ENCODE results near the gene CHP1.
A peak's percentile ranks its signal among the peaks of the same experiment; 100 is the strongest.
"Not testable (repeated sequence)": the region's sequence is repeated elsewhere in the genome, so short reads cannot be mapped to it uniquely, and the experiment has no call there.

CHP1 gene

DNA sequence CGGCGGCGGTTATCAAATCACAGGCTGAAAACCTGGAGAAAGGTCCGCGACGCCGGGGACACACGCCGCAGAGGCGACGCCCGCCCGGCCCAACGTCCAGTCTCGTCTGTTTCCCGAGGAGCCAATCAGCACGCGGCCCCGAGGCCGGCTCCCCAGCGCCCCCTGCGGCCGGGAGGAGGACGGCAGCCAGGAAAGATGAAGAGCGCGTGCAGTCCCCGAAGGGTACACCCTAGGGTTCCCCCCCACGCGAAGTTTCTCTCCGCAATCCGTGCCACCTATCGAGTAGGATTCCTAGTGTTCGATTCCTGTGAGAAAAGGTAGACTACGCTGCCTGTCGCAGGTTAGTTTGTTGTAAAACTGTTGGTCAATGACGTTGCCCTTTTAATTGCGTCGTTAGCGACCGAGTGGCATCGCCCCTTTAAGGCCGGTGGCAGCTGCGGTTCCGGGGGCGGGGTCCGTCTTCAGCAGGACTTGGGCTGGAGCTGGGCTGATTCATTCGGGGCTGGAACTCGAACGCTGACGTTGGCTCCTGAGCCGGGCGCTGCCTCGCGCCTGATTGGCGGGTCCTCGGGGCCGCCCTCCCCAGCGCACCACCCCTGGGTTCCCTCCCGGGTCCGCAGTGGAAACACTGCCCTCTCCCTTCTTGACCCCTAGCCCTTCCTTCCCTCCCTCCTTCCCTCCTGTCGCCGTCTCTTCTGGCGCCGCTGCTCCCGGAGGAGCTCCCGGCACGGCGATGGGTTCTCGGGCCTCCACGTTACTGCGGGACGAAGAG lies at the start of gene CHP1, which contains the start of gene EXD1:
TSS of gene CHP1 (plus strand) at position 619 of the 772 bp plus-strand sequence. CDS start at position 734, 115 bp downstream.
TSS of gene EXD1 (minus strand) at position 108 of the 772 bp plus-strand sequence. CDS start 4,182 bp downstream, outside the sequence.
- peak; percentile 79 to 99 (median 96) for DNase-seq

DNA sequence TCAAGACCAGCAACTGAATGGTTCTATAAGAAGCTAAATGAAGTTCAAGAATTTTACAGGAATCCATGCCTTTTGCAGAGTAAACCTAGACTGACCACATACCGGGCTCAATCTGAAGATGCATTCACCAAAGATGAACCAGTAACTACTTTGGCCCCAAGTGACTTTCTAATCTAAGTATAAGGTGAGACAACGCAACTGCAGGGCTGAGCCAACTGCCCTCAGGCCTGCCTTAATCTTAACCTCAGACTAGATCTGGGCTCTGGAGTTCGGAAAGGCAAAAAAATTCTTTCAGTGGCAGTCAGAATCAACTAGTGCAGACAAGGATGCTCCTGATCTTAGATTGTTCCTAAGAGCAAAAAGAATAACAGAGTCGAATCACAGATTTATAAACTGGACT lies 48.8 kb upstream of the CHP1 start:
- no peak for DNase-seq

DNA sequence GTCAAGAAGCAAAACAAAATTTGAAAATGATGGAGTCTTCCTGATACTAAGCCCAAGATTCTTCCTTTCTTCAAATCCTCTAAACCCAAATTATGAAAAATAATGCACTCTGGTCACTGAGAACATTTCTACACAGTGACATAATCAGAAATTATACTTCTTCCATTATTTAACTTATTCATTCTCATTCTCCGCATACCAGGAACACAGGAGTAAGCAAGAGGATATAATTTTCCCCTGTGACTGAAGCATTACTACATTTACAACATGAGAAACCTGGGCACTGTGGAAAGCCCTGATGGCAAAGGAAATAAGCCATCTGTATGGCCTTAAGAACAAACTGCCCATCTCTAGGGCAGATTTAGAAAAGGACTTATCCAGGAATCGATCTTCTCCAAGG lies 47.5 kb upstream of the CHP1 start:
- no peak for DNase-seq

DNA sequence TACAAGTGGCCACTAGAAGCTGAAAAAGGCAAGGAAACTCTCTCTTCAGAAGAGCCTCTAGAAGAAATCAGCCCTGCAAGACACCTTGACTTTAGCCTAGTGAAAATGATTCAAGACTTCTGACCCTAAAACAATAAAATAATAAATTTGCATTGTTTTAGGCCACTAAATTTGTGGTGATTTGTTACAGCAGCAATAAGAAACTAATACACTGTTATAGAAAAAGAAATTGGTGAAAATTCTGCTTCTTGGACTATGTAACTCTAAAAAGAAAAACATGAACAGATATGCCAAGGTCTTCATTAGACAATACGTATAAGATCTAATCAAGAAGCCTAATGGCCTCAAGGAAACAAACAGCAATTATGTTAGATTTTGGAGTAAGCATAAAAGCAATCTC lies 36.6 kb upstream of the CHP1 start:
- DNase-seq = no peak

DNA sequence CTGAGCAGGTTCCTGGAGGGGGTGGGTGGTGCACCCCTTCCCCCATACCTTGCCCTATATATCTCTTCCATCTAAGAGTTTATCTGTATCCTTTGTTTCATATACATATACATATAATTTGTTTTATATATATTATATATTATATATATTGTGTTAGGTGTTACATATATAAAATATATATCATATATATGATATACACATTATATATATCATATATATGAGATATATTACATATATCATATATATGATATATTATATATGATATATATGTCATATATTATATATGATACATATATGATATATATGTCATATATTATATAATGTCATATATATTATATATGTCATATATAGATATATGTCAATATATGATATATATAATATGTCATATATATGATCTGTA lies 31.6 kb upstream of the CHP1 start:
- DNase-seq = no peak

DNA sequence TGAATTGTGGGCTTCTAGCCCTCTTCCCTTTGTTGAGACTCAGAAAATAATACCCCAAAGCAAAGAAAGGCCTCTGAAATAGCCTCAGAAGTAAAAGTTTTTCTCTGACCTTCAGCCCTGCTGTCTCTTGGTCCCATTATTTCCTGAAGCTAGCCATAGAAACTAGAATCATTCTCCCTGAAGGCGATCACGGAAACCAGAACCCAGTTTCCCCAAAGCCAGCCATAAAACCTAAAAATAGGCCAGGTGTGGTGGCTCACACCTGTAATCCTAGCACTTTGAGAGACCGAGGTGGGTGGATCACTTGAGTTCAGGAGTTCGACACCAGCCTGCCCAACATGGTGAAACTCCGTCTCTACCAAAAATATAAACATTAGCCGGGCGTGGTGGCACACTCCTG lies 27.7 kb upstream of the CHP1 start:
- no peak for DNase-seq

- no peak for DNase-seq
These were observed 25.8 kb upstream of the CHP1 start for GRCh38 chr15:41205315-41205714.

GRCh38 chr15:41207687-41208448 lies 23.2 kb upstream of the CHP1 start:
- DNase-seq = no peak

DNA sequence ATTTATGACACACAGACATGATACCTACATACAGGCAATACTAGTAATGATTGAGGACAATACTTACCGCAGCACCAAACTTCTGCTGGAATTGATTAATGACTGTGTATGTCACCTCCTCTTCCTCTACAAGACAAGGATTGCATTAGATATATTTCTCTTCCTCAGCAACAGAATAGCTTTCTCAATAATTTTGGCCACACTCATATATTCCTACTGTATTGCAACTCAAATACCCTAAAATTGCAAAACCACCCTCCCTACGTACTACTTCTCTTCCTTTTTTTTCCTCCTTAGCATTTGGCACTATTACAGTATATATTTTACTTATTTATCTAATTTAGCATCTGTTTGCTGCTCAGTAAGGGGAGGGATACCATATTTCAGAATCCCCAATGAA lies 15.4 kb upstream of the CHP1 start:
- no peak for DNase-seq

DNA sequence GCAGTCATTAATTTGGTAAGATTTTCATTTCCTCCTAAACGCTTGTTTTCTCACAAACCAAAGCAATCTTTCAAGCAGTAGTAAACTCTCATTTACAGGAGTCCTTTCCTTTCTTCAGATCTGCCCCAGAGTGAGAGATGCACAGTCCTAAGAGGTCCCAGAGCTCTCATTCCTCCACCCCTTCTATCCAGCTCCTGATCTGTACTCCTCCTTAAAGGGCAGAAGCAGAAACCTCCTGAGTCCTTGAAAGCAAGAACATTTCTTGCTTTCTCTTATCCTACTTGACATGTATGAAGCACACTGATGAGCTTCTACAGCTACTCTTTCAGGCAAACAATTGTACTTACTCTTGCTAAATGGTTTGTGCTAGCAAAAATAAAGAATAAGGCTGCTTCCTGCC lies 12.2 kb upstream of the CHP1 start:
- DNase-seq = no peak

- DNase-seq = no peak
These were observed 11.7 kb upstream of the CHP1 start for GRCh38 chr15:41219381-41219780.

- no peak for DNase-seq
These were observed 771 bp upstream of the CHP1 start for GRCh38 chr15:41230345-41230649.

DNA sequence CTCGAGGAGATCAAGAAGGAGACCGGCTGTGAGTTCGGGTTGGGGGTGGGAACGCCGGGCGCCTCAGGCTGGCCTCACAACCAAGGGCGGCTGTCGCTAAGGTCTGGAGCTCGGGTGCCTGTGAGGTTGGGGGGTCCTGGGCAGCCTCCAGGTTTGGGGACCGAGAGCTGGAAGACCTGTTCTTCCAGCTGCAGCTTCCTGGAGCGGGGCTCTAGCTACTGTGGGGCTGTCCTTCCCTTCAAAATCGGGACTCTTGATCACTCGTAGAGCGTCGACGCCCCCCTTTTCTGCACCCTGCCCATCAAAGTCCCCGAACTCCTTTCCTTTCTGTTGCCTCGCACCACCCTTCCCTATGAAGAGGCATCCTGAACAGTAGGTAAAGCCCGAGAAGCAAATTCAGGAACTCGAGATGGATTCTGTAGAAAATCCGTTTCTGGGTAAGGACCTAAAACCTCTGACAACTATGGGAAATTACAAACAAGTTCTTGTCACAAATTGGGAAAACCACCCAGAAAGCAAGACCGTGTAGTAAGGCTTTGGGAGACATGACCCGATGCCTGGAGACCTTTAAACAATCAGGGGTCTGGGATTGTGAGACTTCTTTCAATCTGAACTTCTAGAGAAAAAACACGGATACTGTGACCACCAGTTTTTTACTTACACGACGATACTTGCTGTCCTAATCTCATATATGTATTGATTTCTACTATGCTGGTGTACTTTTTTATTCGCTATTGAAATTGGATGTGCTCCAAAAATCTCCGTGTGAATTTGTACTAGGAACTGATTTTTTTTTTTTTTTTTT lies 556 bp downstream of the CHP1 start:
- DNase-seq = peak in 3 of 58 donors; percentile 39 to 61 (median 57)

- peak in 20 of 58 donors; percentile 1 to 49 (median 14) for DNase-seq
These were observed 2.3 kb downstream of the CHP1 start for GRCh38 chr15:41233367-41233771.

DNA sequence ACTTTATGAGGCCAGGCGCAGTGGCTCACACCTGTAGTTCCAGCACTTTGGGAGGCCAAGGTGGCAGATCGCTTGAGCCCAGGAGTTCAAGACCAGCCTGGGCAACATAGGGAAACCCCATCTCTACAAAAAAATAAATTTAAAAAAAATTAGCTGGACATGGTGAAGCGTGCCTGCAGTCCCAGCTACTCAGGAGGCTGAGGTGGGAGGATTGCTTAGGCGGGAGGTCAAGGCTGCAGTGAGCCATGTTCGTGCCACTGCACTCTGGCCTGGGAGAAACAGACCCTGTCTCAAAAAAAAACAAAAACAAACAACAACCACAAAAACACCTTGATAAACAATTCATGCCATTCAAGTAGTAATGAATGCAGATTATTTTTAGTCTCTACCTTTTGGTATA lies 4.2 kb downstream of the CHP1 start:
- DNase-seq = not testable (repeated sequence)

GRCh38 chr15:41235929-41236328 lies 4.9 kb downstream of the CHP1 start:
- no peak for DNase-seq

GRCh38 chr15:41238100-41238499 lies 7.0 kb downstream of the CHP1 start:
- no peak for DNase-seq

GRCh38 chr15:41241221-41241964 lies 10.3 kb downstream of the CHP1 start:
- peak in 2 of 58 donors; percentile 2 to 47 for DNase-seq

DNA sequence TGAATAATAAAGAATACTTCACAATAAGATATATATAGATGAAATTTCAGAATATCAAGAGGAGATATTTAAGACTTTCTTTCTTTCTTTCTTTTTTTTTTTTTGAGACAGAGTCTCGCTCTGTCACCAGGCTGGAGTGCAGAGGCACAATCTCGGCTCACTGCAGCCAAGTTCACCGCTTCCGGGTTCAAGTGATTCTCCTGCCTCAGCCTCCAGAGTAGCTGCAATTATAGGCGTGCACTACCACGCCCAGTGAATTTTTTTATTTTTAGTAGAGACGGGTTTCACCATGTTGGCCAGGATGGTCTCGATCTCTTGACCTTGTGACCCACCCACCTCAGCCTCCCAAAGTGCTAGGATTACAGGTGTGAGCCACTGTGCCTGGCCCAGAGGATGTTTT lies 19.7 kb downstream of the CHP1 start:
- DNase-seq = not testable (repeated sequence)

- DNase-seq = no peak
These were observed 20.3 kb downstream of the CHP1 start for GRCh38 chr15:41251411-41251810.

- no peak for DNase-seq
These were observed 23.5 kb downstream of the CHP1 start for GRCh38 chr15:41254560-41254959.

Data from anterior cingulate cortex (tissue), 58 donors.